Measurements from ENCODE around the gene C2CD4D. TPM values are rescaled to one million over a fixed set of nuclear protein-coding genes. Genes with fewer than 3 reads are reported as not detected.

The C2CD4D gene
- total RNA-seq, 1 experiment from 2014 or later, result 5.2 TPM

DNA sequence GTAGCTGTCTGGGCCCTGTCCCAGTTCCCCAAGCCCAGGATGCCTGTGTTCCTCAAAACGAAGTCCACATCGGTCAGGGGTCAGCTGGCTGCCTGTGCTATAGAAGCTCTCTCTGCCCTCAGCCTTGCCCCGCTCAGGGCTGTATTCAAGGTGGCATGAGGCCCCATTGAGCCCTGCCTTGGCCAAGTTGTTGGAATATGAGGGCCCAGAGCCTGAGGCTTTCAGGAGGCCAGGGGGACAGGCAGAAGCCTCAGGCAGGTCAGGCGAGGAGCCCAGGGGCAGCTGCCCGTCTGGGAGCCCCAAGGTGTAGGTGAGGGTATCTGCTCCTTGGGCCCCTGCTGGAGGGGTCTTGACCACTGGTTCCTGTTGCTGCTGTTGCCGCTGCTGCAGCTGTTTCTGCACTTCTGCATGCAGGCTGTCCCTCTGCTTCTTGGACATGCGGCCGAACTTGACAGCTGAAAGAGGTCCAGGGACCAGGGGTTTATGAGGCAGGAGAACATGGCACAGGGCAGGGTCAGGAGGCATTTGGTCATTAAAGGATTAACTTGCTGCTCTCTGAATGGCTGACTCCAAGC lies 24.6 kb downstream of the C2CD4D start:
- no peak for DNase-seq (ENCODE audit: low spot score)

DNA sequence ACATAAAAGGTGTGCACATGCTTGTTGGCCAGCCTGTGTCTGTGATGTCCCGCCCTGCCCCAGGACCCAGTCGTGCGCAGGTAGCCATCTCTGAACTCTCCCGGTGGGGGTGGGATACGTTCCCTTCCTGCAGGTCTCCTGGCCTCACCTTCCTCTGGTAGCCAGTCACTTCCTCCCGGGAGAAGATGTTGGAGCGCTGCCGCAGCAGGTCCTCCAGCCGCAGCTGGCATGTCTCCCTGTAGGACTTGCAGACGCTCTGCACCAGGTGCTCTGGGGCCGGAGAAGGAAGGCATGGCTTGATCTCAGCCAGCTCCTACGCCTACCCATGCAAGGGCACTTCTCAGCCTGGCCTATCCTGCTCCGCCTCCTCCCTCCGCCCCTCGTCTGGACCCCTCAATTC lies 25.2 kb downstream of the C2CD4D start:
- no peak for DNase-seq (ENCODE audit: low spot score)

DNA sequence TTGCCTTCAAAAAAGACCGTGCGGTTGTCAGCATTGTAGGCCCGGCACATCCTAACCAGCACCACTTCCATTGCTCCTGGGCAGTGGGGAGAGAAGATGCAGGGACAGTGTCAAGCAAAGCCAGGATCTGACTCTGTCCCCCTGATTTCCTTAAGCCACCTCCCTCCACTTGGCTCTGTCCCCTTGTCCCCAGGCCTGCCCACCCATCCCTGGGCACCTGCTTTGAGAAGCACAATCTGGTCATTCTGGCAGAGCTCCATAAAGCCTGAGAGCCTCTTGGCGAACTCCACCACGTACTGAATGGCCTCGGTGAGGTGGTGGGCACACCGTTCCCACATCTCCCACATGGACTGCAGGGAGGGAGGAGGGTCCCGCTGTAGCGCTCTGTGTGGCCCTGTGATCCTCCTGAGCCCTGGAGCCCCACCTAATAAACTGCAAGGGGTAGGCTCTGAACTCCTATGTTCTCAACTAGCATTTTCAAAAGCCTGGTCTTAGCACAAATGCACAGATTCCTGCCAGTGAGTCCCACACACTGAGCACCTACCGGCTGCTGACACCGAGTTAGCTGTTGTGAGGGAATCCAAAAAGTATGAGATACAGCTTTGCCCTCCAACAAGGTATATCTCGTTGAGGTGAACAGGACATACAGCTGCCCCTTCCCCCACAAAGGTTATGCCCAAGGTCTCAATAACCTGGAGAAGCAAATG lies 26.2 kb downstream of the C2CD4D start:
- no peak for DNase-seq (ENCODE audit: low spot score)

DNA sequence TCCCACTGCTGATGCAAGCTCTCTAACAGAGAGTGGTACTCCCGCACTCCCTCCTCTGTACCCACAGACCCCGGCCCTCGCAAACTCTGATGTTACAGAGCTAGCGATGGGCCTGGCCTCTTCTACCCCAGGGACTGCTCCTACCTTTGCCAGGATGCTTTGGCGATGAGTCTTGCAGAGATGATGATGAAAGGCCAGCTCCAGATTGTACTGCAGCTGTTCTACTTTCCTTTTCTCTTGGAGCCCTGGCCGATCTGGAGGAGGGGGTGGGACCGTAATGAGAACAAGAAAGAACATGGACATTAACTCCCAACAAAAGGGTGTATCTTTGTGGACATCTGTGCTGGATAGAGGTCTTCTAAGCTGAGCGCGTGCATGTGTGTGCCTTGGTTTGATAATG lies 28.4 kb downstream of the C2CD4D start:
- no peak for DNase-seq (ENCODE audit: low spot score)

DNA sequence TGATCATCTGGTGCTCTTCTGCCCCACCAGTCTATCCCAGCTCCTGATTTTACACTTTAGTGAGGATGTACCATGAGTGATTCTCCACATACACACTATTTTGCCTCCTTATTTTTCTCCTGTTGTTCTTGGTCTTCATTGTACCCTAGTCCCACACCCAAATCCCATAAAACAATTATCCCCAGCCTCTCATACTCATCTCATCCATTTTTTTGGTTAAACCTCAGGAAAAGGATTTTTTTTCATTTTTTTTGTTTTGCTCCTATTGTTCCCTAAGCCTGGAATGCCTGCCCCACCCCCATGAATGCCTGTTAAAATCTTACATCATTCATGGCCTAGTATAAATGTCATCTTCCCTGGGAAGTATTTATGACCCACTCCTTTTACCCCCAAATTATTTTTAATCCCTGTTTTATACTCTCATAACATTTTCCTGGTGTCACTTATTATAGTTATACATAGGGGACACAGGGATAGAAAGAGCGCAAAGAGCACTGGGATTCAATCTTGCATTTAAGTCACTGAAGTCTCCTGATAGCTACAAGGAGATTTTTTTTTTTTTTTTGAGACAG lies 29.5 kb downstream of the C2CD4D start:
- no peak for DNase-seq (ENCODE audit: low spot score)

DNA sequence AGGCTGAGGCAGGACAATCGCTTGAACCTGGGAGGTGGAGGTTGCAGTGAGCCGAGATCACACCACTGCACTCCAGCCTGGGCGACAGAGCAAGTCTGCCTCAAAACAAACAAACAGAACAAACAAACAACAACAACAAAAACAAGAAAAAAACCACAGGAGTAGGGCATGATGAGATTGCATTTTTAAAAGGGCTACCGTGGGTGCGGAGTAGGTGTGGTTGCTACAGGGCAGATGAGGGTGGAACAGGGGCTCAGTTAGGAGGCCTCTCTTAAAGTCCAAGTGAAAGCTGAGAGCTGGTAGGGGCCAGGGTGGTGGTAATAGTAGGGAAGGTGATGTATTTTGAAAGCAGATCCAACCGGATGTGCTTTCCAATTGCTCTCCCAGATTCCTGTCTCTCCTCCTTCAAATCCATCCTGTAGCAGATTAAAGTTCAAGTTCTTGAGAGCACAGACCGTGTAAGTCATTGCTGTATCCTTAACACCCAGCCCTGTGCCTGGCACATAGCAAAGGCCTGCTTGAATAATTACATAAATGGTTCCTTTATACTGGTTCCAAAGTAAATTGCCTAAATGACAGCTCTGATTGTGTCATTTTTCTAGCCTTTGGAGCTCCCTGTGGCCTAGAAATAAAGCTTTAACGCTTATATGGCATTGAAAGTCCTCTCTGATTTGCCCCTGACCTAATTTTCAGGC lies 30.2 kb downstream of the C2CD4D start:
- DNase-seq (ENCODE audit: low spot score), result no peak

DNA sequence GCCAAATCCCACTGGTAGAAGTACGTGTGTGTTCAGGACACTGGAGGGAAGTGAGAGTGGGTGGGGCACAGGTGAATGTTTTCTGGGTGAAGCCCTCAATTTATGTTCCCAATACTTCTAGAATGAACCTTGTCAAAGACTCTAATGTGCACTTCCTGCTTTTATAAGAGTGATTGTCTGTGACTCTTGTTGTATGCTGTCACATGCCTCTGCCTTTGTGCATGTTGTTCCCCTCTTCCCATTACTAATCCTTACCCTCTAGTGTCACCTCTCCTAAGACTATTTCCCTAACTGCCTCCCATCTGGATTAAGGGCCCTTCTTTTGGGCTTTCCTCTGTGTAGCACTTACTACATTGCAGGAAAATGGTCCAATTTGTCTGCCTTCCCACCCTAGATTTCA lies 31.9 kb downstream of the C2CD4D start:
- DNase-seq (ENCODE audit: low spot score), result no peak

DNA sequence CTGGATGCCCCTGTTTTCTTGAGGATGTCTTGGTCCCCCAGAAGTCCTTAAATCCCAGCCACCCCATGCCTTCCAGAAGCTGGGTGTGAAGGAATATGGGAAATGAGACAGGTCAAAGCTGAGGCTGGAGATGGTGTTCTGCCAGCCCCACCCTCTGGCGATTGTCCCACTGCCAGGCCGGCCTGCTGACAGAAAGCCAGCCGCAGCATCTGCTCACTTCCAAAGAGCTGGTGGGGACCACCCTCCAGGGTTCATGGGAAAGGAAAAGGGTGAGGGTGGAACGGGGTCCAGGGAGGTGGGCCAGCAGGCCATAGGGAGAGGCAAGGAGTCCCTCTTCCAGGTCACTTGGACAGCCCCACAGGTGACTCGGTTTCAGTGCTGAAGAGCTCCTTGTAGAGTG lies 32.5 kb downstream of the C2CD4D start:
- DNase-seq (ENCODE audit: low spot score), result no peak

DNA sequence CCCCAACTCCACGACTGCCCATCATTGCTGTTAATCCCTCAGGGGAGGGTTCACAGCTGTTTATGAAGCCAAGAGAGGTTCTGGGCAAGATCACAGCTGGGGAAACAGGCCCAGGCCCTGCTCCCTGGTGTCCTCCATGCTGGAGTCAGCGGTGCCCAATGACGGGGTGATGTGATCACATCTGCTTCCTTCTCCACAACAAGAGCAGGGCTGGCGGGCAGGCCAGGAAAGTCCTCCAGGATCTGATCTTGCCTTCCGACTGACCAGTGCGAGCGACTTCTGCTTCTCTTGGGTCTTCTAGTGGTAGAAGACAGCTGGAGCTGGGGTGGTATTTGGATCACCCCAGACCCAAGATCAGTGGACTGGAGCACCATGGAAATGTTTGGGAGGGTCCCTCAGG lies 33.5 kb downstream of the C2CD4D start:
- DNase-seq (ENCODE audit: low spot score), result no peak

DNA sequence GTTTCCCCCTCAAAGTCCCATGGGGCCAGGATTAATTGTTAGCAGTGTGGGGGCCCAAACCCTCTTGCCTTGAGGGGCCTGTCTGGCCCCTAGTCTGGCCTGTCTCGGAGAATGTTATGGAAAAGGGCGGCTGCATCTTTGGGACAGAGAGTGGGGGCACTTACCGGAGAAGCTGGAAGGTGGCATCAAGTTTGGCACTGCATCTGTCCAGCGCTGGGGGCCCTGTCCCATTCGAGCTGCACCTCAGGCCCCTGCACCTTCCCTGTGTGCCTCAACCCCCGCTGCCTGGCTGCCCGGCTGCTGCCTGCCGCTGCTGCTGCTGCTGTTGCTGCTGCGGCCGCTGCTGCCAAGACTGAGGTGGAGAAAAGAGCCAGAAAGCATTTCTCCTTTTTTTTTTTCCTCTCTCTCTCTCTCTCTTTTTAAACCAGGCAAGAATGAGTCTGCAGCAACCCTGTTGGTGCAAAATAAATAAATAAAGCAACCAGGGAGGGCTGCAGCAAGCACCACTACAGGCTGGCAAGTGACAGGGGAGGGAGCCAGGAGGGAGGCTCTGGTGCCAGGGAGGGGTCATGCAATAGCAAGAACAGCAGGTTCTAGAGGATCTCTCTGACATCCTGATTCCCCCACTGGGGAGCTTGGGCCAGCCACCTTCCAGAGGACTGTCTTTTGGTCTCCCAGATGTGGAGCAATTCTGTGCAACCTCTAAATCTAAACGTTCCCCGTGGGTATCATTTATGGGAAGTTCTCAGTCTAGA lies 34.4 kb downstream of the C2CD4D start, which contains the start of gene LINGO4:
Gene LINGO4 (minus strand): TSS at position 354 of the 755 bp plus-strand sequence. CDS start 2,715 bp downstream, outside the sequence.
- no peak for DNase-seq (ENCODE audit: low spot score)

DNA sequence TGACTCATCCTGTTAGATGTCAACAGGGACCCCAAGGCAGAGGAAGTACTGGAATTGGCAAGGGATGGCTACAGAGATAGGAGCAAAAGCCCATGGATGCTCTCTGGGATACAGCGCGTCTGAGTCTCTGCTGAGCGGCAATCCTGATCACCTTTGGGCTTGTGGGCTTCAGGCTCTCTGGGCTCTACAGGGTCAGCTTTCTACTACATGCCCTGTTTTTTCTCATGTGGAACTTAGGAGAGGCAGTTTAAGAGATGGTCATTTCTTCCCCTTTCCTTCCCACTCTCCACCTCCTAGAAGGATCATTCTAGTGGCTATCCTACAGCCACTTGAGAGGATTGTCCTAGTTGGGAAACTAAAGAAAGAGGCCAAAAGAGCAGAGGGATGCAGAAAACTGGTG lies 35.7 kb downstream of the C2CD4D start:
- no peak for DNase-seq (ENCODE audit: low spot score)

DNA sequence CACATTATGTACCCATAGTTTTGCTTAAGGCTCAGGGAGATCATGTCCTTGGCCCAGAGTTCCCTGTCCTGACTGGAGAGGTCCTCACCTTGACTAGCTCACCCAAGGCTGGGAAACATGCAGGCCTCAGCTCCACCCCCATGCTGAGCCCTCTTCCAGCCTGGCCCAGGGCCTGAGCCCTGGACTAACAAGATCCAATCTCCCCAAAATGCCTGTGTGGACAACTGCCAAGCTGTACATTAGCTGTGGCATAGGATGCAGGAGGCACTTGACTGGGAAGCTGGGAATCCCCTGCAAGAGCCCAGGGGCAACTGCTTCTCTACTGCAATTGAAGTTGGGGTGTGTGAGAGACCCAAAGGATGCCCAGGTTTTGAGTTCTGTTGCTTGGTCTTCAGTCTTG lies 36.5 kb downstream of the C2CD4D start:
- DNase-seq (ENCODE audit: low spot score), result no peak

DNA sequence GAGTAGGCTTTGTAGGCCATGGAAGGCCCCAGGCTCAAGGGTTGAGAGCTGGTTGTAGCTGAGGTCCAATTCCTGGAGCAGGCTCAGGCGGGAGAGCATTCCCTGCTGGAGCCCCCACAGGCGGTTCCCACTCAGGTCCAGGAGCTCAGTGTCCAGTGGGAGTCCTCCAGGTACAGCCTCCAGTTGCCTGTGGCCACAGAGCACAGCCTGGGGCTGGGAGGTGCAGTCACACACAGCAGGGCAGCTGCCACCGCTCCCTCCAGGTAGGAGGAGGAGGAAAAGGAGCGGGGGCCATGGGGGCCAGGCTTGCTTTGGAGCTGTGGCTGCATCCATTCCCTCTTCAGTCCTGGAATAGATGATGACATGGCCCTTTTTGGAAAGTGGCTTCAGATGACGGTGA lies 37.2 kb downstream of the C2CD4D start:
- no peak for DNase-seq (ENCODE audit: low spot score)

DNA sequence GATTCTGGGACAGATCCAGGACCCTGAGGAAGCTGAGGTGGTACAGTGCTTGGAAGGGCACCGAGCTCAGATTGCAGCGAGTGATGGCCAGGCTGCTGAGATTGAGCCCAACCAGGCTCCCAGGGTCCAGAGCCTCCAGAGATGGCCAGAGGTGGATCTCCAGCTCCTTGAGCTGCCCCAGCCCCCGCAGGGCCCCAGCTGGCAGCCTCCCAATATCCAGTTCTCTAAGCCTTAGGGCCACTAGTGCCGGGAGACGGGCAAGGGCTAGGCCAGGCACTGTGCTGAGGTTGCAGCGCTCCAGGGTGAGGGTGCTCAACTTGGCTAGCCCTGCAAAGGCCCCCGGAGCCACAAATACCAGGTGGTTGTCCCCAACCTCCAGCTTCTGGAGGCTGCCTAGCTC lies 37.8 kb downstream of the C2CD4D start:
- DNase-seq (ENCODE audit: low spot score), result no peak

DNA sequence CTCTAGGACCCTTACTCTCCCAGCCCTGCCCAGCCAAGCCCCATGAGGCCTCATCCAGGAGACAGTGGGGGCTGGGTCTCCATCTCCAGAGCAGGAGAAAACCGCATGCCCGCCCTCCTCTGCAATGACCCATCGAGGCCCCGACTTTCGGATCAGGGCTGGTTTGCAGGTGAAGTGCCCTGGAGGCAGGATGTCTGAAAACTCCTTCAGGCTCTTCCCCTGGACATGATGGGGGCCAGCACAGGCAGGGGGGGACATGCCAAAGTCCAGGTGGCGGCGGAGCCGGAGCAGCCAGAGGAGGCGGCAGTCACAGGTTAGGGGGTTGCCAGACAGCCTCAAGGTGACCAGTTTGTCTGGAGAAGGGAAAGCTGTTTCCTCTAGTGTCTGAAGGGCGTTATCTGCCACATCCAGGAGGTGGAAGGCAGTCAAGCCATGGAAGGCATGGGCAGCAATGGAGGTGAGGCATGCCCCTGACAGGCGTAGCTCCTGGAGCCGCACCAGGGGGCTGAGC lies 38.3 kb downstream of the C2CD4D start:
- no peak for DNase-seq (ENCODE audit: low spot score)

DNA sequence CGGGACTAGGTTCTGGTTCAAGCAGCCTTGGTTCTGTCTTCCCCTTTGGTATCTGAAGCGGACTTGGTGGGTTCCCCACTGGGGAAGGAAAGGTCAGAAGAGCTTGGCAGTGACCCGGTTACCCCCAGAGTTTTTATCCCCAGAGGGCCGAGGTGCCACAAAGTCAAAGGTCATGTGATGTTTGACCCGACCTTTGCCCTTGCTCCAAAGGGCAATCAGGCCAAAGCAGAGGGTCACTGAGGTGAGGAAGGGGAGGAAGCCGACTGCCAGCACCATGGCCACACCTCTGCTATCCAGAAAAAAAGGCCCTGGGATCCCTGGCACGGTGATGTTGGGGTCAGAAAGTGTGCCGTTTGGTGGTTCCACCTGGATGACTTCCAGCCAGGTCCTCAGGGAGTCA lies 38.8 kb downstream of the C2CD4D start:
- DNase-seq (ENCODE audit: low spot score), result no peak

DNA sequence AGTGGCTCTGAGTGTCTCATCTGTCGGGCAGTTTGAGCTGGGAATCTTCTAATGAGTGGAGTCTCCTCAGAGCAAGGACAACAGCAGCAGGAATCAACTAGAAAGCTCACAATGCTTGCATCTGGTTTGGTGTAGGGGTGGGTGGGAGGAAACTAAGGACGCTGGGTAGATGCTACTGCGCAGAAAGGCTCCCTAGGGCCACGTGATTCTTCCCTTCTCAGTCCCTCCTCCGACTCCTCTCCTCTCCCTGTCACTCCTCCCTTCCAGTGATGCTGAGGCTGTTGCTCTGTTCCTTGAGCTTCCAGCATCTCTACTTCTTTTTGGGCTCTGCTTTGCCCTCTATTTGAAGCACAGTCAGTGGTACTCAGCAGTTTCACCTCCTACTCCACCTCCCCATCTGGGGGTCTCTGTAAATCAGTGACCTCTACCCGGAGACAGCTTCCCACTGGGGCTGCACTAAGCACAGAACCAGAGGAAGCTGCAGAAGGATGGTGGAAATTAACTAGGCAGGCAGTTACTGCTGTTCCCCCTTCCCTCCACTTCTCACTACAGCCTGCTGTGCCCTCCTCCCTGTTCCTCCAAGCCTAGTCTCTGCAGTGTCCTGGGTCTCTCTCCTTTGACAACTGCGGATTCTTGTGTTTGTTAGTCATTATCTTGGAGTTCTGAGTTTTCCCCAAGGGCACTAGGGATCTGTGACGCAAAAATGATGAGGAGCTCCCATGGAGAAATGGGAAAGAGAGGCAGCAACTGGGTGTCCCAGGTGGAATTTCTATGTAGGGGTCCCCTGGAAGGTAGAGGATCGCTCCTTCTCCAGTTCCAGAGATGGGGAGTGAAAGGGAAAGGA lies 40.2 kb downstream of the C2CD4D start:
- DNase-seq (ENCODE audit: low spot score), result no peak

DNA sequence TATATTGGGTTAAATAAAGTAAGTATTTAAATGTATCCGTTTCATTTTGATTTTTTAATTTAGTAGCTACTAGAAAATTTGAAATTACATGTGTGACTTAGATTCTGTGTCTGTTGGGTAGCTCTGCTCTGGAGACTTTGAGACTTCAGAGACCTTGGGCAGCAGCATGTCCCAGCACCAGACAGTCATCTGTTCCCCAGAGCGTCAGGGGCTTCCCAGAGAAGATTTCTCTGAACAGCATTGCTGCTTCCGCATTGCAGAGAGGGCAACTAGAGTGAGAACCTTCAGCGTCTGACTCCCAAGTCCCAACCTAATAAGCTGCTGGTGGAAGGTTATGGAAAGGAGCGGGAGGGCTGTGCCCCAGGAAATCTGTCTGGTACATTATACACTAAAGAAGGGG lies 41.0 kb downstream of the C2CD4D start:
- DNase-seq (ENCODE audit: low spot score), result no peak

DNA sequence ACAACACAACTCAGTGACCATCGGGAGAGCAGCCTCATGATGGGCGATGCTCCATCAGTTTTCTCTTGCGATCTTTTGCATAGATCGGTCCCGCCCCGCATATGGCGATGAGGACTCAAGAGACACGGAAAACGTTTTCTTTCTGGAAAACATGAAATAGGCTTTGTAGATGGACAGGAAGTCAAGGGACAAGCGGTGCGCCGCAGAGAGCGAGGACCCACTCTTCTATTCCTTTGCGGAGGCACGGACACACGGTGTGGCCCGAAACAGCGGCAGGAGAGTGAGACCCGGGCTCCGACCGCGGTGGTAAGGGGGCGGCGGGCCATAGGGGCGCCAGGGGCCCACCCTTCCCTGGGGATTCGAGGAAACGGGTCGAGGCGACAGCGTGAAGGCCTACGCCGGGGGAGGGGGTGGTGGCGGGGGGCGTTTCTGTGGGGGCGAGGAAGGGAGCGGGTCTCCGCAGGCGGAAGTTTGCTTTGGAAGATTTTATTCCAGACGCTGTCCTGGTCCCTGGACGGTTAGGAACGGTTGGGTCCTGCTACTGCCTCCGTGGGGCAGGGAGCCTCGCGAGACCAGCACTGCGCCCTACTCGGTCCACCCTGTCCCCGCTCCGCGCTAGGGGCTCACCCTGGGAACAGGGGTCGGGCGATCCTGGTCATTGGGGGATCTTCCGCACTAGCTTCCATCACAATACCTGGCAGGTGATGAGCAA lies 48.5 kb downstream of the C2CD4D start:
- peak; percentile 31 for DNase-seq (ENCODE audit: low spot score)

All from HT-29 (cell line).